Heart left ventricle (tissue), 16 donors: ENCODE results near the gene PILRB. TPM values are rescaled to one million over a fixed set of nuclear protein-coding genes. Genes with fewer than 3 reads are reported as not detected.
"Not testable (repeated sequence)": the region's sequence is repeated elsewhere in the genome, so short reads cannot be mapped to it uniquely, and the experiment has no call there.

Source experiments
- ATAC-seq, 4 donors: fragments of 200-7000 bp; cut with Tn5 transposase; one replicate each; pipeline ENCODE4 v1.9.1; 2020 to 2022; ENCODE audit warnings: moderate library complexity in 4 of 4, mild to moderate bottlenecking in 3 of 4, moderate number of reproducible peaks in 1 of 4
- DNase-seq, 5 donors: peaks; one replicate each; pipeline ENCODE4 v3.0.0-alpha.2; 2020
- H3K27ac ChIP-seq, 12 donors: fragments of 200-600 bp; sonication (generic) in 4 of 12; one replicate each; pipeline versions ENCODE4 v1.5.0 to v1.8.0; 2016 to 2022; ENCODE audit warnings: mild to moderate bottlenecking in 2 of 12
- H3K27me3 ChIP-seq, 9 donors: fragments of 200-600 bp; sonication (generic) in 2 of 9; one replicate each; pipeline versions ENCODE4 v1.5.1 to v1.8.0; 2016 to 2022; ENCODE audit warnings: mild to moderate bottlenecking in 3 of 9
- H3K36me3 ChIP-seq, 9 donors: fragments of 200-600 bp; sonication (generic) in 2 of 9; one replicate each; pipeline versions ENCODE4 v1.5.0 to v1.8.0; 2018 to 2022; ENCODE audit warnings: mild to moderate bottlenecking in 2 of 9
- H3K4me1 ChIP-seq, 12 donors: fragments of 200-600 bp; sonication (generic) in 4 of 12; one replicate each; pipeline versions ENCODE4 v1.5.0 to v1.8.0; 2016 to 2022; ENCODE audit warnings: mild to moderate bottlenecking in 3 of 12
- H3K4me3 ChIP-seq, 12 donors: fragments of 200-600 bp; sonication (generic) in 4 of 12; one replicate each; pipeline versions ENCODE4 v1.5.0 to v1.8.0; 2017 to 2022; ENCODE audit warnings: mild to moderate bottlenecking in 9 of 12, moderate library complexity in 4 of 12
- H3K9me3 ChIP-seq, 12 donors: fragments of 200-600 bp; sonication (generic) in 4 of 12; one replicate each; pipeline versions ENCODE4 v1.5.0 to v1.8.0; 2016 to 2022; ENCODE audit warnings: mild to moderate bottlenecking in 1 of 12
- CTCF ChIP-seq, 12 donors: fragments of 200-600 bp; sonication (generic) in 4 of 12; IDR thresholded peaks; one replicate each; pipeline versions ENCODE4 v1.5.0 to v1.8.0; 2018 to 2022; ENCODE audit warnings: antibody characterized with exemption in 12 of 12, mild to moderate bottlenecking in 5 of 12
- POLR2A ChIP-seq, 2 donors: fragments of 450-650 bp; IDR thresholded peaks; one replicate each; pipeline ENCODE4 v1.6.1; 2017; ENCODE audit warnings: antibody characterized with exemption in 2 of 2, mild to moderate bottlenecking in 2 of 2, moderate library complexity in 2 of 2
- WGBS, 4 donors: extraction: QIAGEN DNeasy Blood & Tissue Kit in 2 of 4; methylation state at CpG; one replicate each; pipeline versions ENCODE4 v1.1.5 to v1.1.7; 2013 to 2018; 5-methylcytosine and 5-hydroxymethylcytosine counted together
- intact Hi-C, 10 donors: fragments of 100-400 bp; cut with DNase I; formaldehyde crosslinking; loops; one replicate each; pipeline versions ENCODE4 v1.11.1 to v1.14.2; 2022
- polyA plus RNA-seq, 2 donors: library from polyadenylated mRNA; stranded (reverse); fragments of 200-250 nt; gene quantifications; one replicate each; pipeline ENCODE4 v1.2.3, GENCODE V29; 2013
- total RNA-seq, 9 donors: library from RNA; depleted of rRNA in 2 of 9; stranded (reverse); fragments of >200 nt in 2 of 9; fragmentation: NEBNext Ultra II Directional in 3 of 9; extraction: Animal tissue kit (Norgen Biotek cat#: 25700) in 3 of 9; gene quantifications; one replicate each; pipeline versions ENCODE4 v1.1.0 to v1.2.4, GENCODE V29; 2016 to 2023
- donor health status: ischemic (EF 13 %, LVEDD 7.1; RV severe dilation, severe dysfunction).
- donor health status: healthy with polysubstance abuse.
- donor health status: DM: no; HTN: yes; CAD: no.
- donor health status: DM: no; HTN: no; CAD: no.
- donor health status: ischemic (EF 25% LVEDD 6.9; RV normal size, moderate dysfunction).
- donor health status: ischemic (EF 25% LVEDD 5.7; RV mildly dilated, moderate dysfunction).
- donor health status: healthy.
- donor health status: DM: yes; HTN: yes; CAD: no.
- donor health status: ischemic (EF 35%, LVEDD 5.7; RV mildly dilated, moderate dysfunction).
- donor health status: nonischemic (EF 11% LVEDD 7.7; RV severe dilation, severe dysfunction).
- donor health status: DM: yes; HTN: yes; CAD: no.
- donor health status: PGD.
- donor health status: ischemic (EF 29% LVEDD 5.4; RV normal size, mild dysfunction).
- donor health status: nonischemic (EF 23%, LVEDD 6.1; RV moderate dilation, normal function).

The PILRB gene
- total and polyA plus RNA-seq, 11 donors = 6.2 to 24.2 (median 10.0) TPM

- peak in 2 of 5 donors; percentile 10 to 37 for DNase-seq
- H3K27ac ChIP-seq = peak overlapping the region in 1 of 12 donors; percentile 94
- intact Hi-C loops = no loop called here
- 77 to 93% (median 90%) methylated on average over 5 of the region's 5 CpGs for WGBS, 4 donors
- H3K9me3 ChIP-seq = no peaks in the 10 kb centered on the region
- no peak for TF ChIP-seq POLR2A (IDR thresholded peaks at IDR 0.05)
- TF ChIP-seq CTCF (IDR thresholded peaks at IDR 0.05) = no peak
- H3K36me3 ChIP-seq = peaks cover 0 to 3% (median 0%) of the 10 kb centered on the region in 9 donors
- peaks cover 0 to 64% (median 0%) of the 10 kb centered on the region in 12 donors for H3K4me1 ChIP-seq
- H3K27me3 ChIP-seq = no peaks in the 10 kb centered on the region
- H3K4me3 ChIP-seq = peak overlapping the region in 2 of 12 donors; percentile 34 to 57
- ATAC-seq = no peak
Measured at GRCh38 chr7:100374601-100375000, 16.7 kb downstream of the PILRB start.

- WGBS, 4 donors = 89 to 100% (median 98%) methylated on average over 3 of the region's 3 CpGs
- ATAC-seq (no peak), DNase-seq (no peak)
- TF ChIP-seq POLR2A (IDR thresholded peaks at IDR 0.05) = no peak
- no peak for TF ChIP-seq CTCF (IDR thresholded peaks at IDR 0.05)
- peaks cover 0 to 3% (median 0%) of the 10 kb centered on the region in 9 donors for H3K36me3 ChIP-seq
- H3K4me1 ChIP-seq = peaks cover 0 to 62% (median 0%) of the 10 kb centered on the region in 12 donors
- H3K9me3 ChIP-seq = no peaks in the 10 kb centered on the region
- H3K4me3 ChIP-seq = peak overlapping the region in 1 of 12 donors; percentile 57
- H3K27me3 ChIP-seq = no peaks in the 10 kb centered on the region
- intact Hi-C loops = no loop called here
- peak overlapping the region in 1 of 12 donors; percentile 42 for H3K27ac ChIP-seq
Measured at GRCh38 chr7:100376066-100376465, 18.1 kb downstream of the PILRB start.

GRCh38 chr7:100378114-100378755, 20.3 kb downstream of the PILRB start:
- H3K27me3 ChIP-seq = no peaks in the 10 kb centered on the region
- intact Hi-C loops = no loop called here
- no peak overlapping the region for H3K4me3 ChIP-seq
- DNase-seq (no peak), ATAC-seq (no peak)
- TF ChIP-seq CTCF (IDR thresholded peaks at IDR 0.05) = no peak
- no peak for TF ChIP-seq POLR2A (IDR thresholded peaks at IDR 0.05)
- peaks cover 0 to 3% (median 0%) of the 10 kb centered on the region in 9 donors for H3K36me3 ChIP-seq
- H3K9me3 ChIP-seq = no peaks in the 10 kb centered on the region
- peaks cover 0 to 63% (median 0%) of the 10 kb centered on the region in 12 donors for H3K4me1 ChIP-seq
- H3K27ac ChIP-seq = peak overlapping the region in 1 of 12 donors; percentile 92
- WGBS, 4 donors = 88 to 97% (median 93%) methylated on average over 4 of the region's 4 CpGs

- DNase-seq = no peak
- Histone ChIP-seq H3K4me1 (peaks cover 0 to 83% (median 0%) of the 10 kb centered on the region in 12 donors), H3K9me3 (no peaks in the 10 kb centered on the region), H3K27ac (peak overlapping the region in 5 of 12 donors; percentile 24 to 92 (median 52)), H3K36me3 (peaks cover 0 to 3% (median 0%) of the 10 kb centered on the region in 9 donors), H3K4me3 (no peak overlapping the region), H3K27me3 (no peaks in the 10 kb centered on the region)
- intact Hi-C loops = no loop called here
- ATAC-seq = peak in 1 of 4 donors; percentile 53
- WGBS, 4 donors = 78 to 89% (median 83%) methylated on average over 4 of the region's 4 CpGs
- TF ChIP-seq CTCF (IDR thresholded peaks at IDR 0.05) = no peak
- TF ChIP-seq POLR2A (IDR thresholded peaks at IDR 0.05) = no peak
Measured at GRCh38 chr7:100380196-100380595, 22.3 kb downstream of the PILRB start.

- H3K4me1 ChIP-seq = peaks cover 0 to 77% (median 0%) of the 10 kb centered on the region in 12 donors
- H3K27me3 ChIP-seq, H3K36me3 ChIP-seq, H3K9me3 ChIP-seq, intact Hi-C loops, ATAC-seq, DNase-seq: not testable (repeated sequence)
- peak overlapping the region in 1 of 12 donors; percentile 16 for H3K4me3 ChIP-seq
- WGBS, 4 donors = 75 to 90% (median 81%) methylated on average over 36 to 49 of the region's 49 CpGs
- H3K27ac ChIP-seq = peak overlapping the region in 1 of 12 donors; percentile 83
Measured at GRCh38 chr7:100381531-100382233, 23.8 kb downstream of the PILRB start.

- peak overlapping the region in 2 of 12 donors; percentile 35 to 83 for H3K27ac ChIP-seq
Measured at GRCh38 chr7:100382234-100382853, 24.4 kb downstream of the PILRB start.

More at GRCh38 chr7:100382234-100382853, 24.4 kb downstream of the PILRB start:
- DNase-seq, H3K4me3 ChIP-seq, H3K9me3 ChIP-seq, H3K27me3 ChIP-seq, ATAC-seq, H3K36me3 ChIP-seq, intact Hi-C loops: not testable (repeated sequence)
- peaks cover 0 to 79% (median 0%) of the 10 kb centered on the region in 12 donors for H3K4me1 ChIP-seq
- WGBS, 4 donors = 82 to 90% (median 87%) methylated on average over 8 of the region's 8 CpGs
